Metanephros (tissue), 1 donor: ENCODE measurements around the gene TRAPPC2B. TPM values are rescaled to one million over a fixed set of nuclear protein-coding genes. Genes with fewer than 3 reads are reported as not detected.

ENCODE experiments used
- total RNA-seq: library from RNA; depleted of rRNA; stranded (reverse); fragments of >200 nt; gene quantifications from one replicate; pipeline ENCODE4 v1.2.3, GENCODE V29; 2014

The TRAPPC2B gene
- total RNA-seq = 17.0 TPM

DNA sequence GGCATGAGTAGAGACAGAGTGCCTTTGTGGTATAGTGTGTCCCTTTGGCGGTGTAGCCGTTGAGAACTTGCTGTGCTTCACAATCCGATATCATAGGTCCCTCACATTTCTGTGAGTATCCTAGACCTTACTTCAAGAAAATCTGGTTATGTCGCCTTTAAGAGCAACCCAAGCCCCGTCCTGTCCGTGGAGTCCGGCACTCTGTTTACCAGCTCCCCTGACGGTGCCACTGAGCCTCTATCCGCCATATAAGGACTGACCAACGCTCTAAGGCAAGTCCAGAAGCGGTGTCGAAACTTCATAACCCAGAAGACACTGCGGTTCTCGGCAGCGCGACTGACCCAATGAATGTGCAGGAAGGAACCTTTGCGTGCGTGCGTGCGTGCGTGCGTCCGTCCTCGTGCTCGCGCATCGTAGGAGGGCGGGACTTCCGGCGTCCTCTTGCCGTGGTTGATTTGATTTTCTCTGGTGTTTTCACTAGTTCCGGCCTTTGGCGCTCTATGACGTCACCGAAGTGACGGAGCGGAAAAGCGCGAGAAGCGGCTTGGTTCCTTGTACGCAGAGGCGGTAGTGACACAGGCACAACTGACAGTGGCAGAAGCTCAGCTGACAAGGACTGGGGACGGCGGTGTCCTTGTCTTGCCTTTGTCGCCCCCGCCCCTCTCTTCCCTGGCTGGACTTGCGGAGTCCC is at the start of gene TRAPPC2B, which contains the start of gene ZNF547:
Gene TRAPPC2B, plus strand, starts transcription at position 555 of the 691 bp plus-strand sequence. CDS start 1,283 bp downstream, outside the sequence.
Gene ZNF547, plus strand, starts transcription at position 555 of the 691 bp plus-strand sequence. CDS start 5,005 bp downstream, outside the sequence.

DNA sequence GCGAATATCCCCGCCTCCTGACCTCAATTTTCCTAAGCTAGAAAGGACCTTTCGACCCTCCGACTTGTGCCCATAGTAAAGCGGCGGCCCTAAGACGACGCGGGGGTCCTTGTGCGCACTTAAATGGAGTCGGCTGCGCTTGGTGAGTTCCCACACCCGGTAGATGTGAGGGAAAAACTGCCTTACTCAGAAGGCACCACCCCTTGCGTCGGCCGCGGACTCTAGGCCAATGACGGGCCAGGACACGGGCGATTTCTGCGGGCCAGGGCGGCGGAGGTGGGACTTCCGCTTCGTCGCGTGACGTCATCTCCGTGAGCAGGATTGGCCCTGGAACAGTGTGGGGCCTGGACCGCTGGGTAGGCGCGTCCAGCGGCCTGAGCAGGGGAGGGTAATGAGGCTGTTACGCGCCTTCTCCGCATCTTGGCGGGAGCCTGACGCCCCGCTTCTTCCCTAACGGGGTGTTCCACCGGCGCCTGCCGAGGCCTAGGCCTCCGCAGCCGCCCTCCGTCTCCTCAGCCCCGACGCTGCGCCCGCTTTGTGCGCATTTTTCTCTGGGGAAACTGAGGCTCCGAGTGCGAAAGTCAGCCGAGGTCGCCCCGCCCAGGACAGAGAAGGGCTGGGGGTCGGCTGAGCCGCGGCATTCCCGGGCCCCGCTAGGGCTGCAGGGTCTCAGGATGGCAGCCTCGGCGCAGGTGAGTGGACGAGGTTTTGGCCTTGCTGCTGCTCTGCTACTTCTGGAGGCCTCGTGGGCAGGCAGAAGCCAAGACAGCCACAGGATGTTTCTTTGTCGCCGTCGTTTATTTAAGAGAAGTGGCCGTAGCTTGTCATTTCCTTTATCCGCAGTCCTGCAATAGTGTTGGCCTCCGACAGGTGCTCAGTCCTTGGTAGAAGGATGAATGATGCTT is 42.9 kb upstream of the TRAPPC2B start, which contains the start of gene ZNF543:
Gene ZNF543, plus strand, starts transcription at position 293 of the 905 bp plus-strand sequence. Its CDS starts 382 bp downstream, at position 675.

DNA sequence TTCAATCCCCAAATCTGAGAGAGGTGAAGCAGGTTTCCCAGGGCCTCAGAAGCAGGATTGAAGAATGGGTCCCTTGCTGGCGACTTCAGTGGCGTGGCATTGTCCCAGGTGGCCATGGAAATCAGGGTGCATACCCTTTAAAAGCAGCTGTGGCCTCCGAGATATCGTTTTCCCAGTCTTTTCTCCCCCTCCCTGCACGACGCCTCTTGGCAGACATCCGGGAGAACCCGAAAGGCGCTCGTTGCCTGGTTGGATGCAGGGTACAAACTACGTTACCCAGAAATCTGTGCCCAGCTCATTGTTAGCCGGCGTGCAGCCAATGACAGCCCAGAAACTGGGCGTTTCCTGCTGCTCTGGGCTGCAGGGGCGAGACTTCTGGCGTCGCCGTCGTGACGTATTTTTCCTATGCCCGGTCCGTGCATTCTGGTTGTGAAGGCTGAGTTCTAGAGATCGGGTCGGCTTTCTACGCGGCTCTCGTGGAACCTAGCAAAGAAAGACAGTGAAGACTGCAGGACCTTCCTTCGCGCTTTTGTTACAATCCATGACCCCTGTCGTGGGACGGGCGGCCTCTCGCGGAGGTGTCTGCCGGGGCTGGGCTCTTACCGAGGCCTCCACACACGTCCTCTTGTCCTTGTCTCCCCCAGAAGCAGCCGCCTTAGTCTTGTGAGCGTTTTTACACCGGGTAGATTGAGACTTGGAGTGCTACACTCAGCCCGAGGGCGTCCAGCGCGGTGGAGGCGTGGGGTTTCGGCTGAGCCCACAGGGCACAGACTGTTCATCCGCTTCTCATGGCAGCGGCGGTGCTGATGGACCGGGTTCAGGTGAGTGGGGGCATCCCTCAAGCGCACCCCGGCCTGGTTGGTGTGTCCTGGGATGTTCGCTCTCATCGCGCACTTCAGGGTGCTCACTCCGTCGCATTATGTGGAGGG is 12.2 kb upstream of the TRAPPC2B start, which contains the start of gene ZNF304:
Gene ZNF304, plus strand, starts transcription at position 395 of the 929 bp plus-strand sequence. Its CDS starts 394 bp downstream, at position 789.

DNA sequence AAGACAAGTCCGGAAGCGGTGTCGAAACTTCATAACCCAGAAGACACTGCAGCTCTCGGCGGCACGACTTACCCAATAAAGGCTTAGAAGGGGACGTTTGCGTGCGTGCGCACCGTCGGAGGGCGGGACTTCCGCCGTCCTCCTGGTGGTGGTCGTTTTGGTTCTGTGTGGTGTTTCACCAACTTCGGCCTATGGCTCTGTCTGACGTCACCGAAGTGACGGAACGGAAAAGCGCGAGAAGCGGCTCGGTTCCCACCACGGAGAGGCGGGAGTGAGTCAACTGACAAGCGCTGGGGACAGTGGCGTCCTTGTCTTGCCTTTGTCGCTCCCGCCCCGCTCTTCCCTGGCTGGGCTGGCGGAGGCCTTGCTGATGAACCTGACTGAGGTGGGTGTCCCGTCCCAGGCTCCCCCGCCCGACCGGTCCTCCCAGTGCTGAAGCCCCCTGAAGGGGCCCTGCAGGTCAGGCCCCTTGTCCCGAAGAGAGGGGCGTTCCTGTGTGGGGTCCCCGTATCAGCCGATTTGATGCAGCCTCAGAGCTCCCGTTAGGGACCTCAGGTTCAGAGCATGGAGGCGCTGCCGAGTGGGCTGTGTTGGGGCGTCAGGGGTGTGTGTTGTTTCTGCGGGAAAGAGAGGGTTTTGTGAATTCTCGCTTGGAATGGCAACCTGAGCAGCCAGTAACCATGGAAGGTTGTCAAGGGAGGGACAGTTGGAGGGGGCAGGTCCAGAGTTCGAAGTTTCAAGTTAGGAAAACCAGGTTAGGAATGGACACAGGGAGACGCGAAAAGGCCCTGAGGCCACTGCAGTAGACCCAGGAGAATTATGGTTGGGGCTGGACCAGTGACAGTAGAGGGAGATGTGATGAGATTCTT is 26.6 kb downstream of the TRAPPC2B start, which contains the start of gene ZNF548:
Gene ZNF548, plus strand, starts transcription at position 125 of the 869 bp plus-strand sequence. Its CDS starts 246 bp downstream, at position 371.

DNA sequence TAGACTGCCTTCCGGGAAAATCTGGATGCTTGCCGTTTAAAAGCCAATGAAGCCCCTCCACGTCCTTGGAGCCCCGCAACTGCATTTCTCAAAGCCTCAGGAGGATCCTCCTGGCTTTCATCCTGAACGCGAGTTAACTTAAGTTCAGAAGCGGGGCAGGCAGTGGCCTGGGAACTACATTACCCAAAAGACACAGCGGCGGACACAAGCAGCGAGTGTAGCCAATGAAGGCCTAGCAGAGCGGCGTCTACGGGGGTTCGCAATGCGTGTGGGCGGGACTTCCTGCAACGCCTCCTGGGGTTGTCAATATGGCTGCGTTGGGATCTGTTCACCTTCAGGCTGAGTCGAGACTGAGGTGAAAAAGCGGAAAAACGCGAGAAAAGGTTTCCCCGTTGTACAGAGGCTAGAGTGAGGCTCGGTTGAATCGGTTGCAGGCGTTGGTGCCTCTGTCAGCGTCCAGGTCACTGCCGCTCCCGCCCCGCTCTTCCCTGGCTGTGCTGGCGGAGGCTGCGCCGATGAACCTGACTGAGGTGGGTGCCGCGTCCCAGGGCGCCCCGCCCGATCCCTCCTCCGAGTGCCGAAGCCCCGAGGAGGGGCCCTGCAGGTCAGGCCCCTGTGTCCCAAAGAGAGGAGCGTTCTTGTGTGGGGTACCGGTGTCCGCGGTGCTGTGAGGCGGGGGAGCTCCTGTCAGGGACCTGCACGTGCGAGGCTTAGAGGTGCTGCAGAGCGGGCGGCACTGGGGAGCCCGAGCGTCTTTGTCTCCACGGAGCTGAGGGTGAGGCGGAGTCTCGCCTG is 47.7 kb downstream of the TRAPPC2B start, which contains the start of gene ZNF17:
Gene ZNF17, plus strand, starts transcription at position 285 of the 795 bp plus-strand sequence. CDS start 2,455 bp downstream, outside the sequence.

Other genes with a start within 250 kb of the TRAPPC2B start
- gene USP29, start 243.6 kb upstream of the TRAPPC2B start, total RNA-seq = not detected
- gene ZIM3, start 218.3 kb upstream of the TRAPPC2B start, total RNA-seq = not detected
- gene DUXA, start 196.1 kb upstream of the TRAPPC2B start, total RNA-seq = not detected
- 45.8 TPM for gene ZNF264, start 172.1 kb upstream of the TRAPPC2B start, total RNA-seq
- gene AURKC, start 132.5 kb upstream of the TRAPPC2B start, total RNA-seq = 1.8 TPM
- gene ZNF805, start 122.9 kb upstream of the TRAPPC2B start, total RNA-seq = 29.7 TPM
- 106 TPM for gene ZNF460, start 83.1 kb upstream of the TRAPPC2B start, total RNA-seq
- gene ZNF543, start 43.1 kb upstream of the TRAPPC2B start, total RNA-seq = 18.5 TPM
- 13.6 TPM for gene ZNF304, start 12.3 kb upstream of the TRAPPC2B start, total RNA-seq
- 5.5 TPM for gene ZNF547, start within 50 bp of the TRAPPC2B start, total RNA-seq
- 37.1 TPM for gene ZNF548, start 26.3 kb downstream of the TRAPPC2B start, total RNA-seq
- gene ZNF17, start 47.6 kb downstream of the TRAPPC2B start, total RNA-seq = 29.5 TPM
- gene ZNF749, start 71.8 kb downstream of the TRAPPC2B start, total RNA-seq = 23.0 TPM
- 1.8 TPM for gene VN1R1, start 93.6 kb downstream of the TRAPPC2B start, total RNA-seq
- gene ZNF772, start 114.0 kb downstream of the TRAPPC2B start, total RNA-seq = 32.7 TPM
- 17.0 TPM for gene ZNF419, start 124.2 kb downstream of the TRAPPC2B start, total RNA-seq
- 15.8 TPM for gene ZNF773, start 136.4 kb downstream of the TRAPPC2B start, total RNA-seq
- gene ZNF549, start 163.8 kb downstream of the TRAPPC2B start, total RNA-seq = 12.1 TPM
- 14.8 TPM for gene ZNF550, start 196.3 kb downstream of the TRAPPC2B start, total RNA-seq
- gene ZNF416, start 215.4 kb downstream of the TRAPPC2B start, total RNA-seq = 6.8 TPM
- 18.9 TPM for gene ZIK1, start 220.6 kb downstream of the TRAPPC2B start, total RNA-seq
- 6.2 TPM for gene ZNF530, start 236.3 kb downstream of the TRAPPC2B start, total RNA-seq